Measurements from ENCODE around the gene OR4E2.
"Not testable (repeated sequence)": the region's sequence is repeated elsewhere in the genome, so short reads cannot be mapped to it uniquely, and the experiment has no call there.

The OR4E2 gene

GRCh38 chr14:21653331-21653885, at the start of gene OR4E2:
OR4E2 (plus strand) TSS chr14:21653835; CDS start chr14:21665083, 11,248 bp downstream.
- DNase-seq (ENCODE audit: low read depth), result no peak

DNA sequence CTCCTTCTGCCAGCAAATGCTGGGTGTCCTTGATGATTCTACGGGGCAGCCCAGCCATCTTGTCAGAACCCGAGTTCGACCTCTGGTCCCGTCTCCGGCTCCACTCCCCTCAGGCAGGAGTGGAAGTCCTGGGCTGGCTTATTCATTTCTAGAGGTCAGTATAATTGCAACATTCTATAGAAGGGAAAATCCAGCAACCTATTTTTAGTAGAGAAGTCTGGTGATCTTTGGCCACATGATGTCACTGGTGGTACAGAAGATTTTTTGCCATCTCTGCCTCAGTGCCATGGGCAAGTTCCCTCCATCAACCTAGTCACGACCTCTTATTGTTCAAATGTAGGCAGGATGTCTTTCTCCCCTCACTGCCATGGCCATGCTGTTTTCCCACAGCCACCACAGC, 41.3 kb upstream of the OR4E2 start:
- no peak for DNase-seq (ENCODE audit: low read depth)

GRCh38 chr14:21614240-21614639, 39.4 kb upstream of the OR4E2 start:
- no peak for DNase-seq (ENCODE audit: low read depth)

DNA sequence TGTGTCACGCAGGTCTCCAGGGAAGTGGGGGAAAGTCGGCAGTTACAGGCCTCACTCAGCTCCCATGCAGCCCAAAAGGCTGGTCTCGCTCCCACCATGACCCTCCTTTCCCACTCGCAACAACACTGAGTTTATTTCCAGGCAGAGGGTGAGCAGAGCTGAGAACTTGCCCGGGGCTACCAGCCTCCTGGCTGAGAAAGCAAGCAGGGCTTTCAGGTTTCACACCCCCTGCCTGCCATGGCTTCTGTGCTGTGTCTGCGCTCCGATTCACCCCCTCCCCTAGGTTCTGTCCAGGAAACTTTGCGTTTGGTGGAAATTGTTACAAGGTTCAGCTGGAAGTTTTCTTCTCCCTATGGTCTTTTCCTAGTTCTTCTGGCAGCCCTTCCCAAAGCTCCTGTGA, 36.0 kb upstream of the OR4E2 start:
- no peak for DNase-seq (ENCODE audit: low read depth)

GRCh38 chr14:21626491-21627230, 27.0 kb upstream of the OR4E2 start:
- DNase-seq (ENCODE audit: low read depth), result no peak

GRCh38 chr14:21630503-21630902, 23.1 kb upstream of the OR4E2 start:
- not testable (repeated sequence) for DNase-seq (ENCODE audit: low read depth)

DNA sequence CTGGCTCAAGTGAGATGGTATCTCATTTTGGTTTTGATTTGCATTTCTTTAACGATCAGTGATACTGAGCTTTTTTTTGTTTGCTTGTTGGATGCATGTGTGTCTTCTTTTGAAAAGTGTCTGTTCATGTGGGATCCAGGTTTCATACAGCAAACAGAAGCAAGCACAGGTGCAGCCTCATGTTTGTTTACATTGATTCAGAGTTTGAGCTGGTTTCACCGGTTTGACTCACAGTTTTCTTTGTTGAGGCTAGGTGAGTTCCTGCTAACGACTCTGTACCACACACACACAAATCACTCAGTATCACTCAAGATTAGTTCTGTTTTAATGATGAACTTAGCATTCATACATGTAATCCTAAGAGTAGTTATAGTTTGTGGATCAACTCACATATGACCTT, 22.6 kb upstream of the OR4E2 start:
- DNase-seq (ENCODE audit: low read depth), result no peak

DNA sequence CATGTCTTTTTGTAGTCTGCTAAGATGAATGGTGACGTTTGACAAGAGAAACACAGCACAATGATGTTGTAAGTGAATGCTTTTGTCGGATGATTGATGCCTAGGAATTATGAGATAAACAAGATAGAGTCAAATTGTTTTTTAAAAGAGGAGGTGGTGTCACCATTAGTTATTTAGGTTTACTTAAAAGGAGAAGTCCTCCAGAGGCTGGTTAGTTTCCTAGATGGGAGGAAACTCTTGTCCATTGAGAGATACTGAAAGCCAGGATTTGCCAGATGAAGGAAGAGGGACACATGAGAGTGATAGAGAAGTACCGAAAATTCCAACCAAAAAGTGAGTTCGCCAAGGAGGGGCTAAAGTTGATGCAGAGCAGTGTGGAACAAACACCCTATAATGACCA, 18.8 kb upstream of the OR4E2 start, which contains the start of gene OR10G2:
Gene OR10G2 (minus strand): TSS at position 101 of the 400 bp plus-strand sequence. CDS start 98 bp downstream, at position 3.
- no peak for DNase-seq (ENCODE audit: low read depth)

GRCh38 chr14:21642683-21643082, 11.0 kb upstream of the OR4E2 start:
- DNase-seq (ENCODE audit: low read depth), result no peak

- DNase-seq (ENCODE audit: low read depth), result no peak
These were observed 10.2 kb upstream of the OR4E2 start for GRCh38 chr14:21643407-21643806.

- no peak for DNase-seq (ENCODE audit: low read depth)
These were observed 6.3 kb upstream of the OR4E2 start for GRCh38 chr14:21647380-21647779.

DNA sequence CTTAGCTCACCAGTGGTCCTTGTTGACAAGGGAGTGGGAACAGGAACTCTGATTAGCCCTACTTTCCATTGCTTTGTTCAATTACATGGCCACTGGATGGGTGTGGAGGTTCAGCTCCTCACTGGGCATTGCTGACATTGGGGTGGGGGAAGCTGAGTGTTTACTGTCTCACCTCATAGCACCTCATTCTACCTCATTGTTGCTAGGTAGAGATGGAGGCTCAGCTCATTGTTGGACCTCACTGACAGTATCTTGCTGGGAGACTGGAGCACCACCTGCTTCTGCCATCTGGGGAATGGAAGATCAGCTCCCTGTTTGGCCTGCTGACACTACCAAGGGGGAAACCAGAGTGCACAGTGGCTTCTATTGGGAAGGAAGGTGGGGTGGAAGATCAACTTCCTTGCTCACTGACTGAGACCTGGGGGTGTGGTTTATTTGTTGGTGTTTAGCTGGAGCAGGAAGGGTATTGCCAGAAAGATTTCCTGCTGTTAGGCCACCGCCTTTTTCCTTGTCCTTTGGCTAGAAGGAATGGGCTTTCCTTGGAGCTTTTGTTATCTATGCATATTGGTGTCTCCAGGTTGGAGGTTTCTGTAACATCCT, 1.3 kb upstream of the OR4E2 start:
- no peak for DNase-seq (ENCODE audit: low read depth)

DNA sequence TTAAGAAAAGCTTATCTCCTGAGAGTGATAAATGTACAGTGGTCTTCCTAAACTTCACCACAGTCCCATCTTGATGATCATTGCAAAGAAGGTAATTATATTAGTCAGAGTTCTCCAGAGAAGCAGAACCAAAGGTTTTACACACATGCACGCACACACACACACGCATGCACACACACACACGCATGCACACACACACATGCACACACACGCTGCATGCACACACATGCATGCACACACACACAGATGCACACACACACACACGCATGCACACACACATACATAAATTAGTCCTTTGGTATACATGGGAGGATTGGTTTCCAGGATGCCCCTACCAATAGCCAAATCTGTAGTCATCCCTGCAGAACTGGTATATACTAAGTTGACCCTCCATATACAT, 580 bp downstream of the OR4E2 start:
- DNase-seq (ENCODE audit: low read depth), result no peak

DNA sequence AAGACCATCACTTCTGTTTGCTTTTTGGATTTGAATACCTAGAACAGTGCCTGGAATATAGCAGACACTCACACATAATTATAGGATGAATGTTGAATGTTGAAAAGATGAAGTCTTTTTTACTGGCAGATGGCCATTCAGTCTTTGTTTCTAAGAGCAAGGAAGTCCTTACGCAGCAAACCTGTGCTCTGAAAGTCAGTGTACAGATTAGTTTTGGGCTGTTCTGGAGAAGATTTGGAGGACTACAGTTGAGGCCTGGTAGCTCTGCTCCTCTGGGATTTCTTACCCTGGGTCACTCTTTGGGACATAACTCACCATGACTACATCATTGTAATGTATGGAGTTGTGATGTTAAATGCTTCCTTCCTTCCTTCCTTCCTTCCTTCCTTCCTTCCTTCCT, 3.3 kb downstream of the OR4E2 start:
- no peak for DNase-seq (ENCODE audit: low read depth)

DNA sequence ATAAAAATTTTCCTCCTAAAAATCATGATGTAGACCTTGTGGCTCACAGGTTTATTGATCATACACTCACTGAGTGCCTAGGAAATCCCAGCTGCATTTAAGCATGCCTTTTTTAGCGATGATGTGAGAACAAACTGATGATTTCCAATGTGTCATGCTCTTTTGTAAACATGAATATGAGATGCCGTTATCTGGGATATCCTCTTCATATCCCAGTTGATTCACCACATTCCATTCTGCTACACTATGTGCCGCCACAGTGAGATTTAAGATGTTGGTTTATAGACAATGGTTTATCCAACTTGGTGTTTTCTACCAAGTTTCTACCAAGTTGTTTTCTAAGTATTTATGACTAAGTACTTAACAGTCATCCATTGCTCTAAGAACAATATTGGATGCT, 14.7 kb downstream of the OR4E2 start:
- no peak for DNase-seq (ENCODE audit: low read depth)

DNA sequence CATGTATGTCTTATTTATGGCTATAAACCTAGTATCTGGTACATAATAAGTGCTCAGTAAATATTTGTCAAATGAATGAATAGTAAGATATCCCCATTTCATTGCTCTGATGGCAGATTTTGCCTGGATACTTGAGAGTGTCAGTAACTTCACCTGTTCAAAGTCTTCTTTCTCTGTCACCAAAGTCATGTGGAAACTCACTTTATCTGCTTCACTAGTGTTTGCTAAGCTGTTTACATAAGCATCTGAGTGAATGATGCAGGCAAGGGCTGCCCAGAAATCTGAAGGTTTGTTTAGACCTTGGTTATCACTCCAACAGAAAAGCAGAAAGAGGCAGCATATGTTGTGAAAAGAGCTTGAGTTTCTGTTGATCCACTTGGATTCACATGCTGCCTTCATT, 15.6 kb downstream of the OR4E2 start:
- no peak for DNase-seq (ENCODE audit: low read depth)

DNA sequence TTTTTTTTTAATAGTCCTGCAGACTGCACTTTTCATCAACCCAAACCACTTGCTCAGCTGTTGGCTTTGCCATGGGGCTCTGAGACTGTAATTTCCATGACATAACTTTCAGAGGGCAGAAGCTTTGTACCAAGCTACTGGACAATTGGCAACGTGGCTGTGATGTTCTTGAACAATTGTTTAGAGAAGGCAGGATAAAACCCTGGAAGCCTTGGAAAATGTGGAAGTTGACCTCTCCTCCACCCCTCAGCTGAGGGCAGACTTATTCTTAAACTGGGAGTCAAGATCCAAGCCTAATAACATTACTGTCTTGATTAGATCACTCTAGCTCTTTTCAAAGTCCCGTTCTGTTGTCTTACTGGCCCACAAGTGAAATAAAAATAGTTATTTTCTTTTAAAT, 17.7 kb downstream of the OR4E2 start:
- no peak for DNase-seq (ENCODE audit: low read depth)

GRCh38 chr14:21672116-21672515, 18.5 kb downstream of the OR4E2 start:
- DNase-seq (ENCODE audit: low read depth), result no peak

GRCh38 chr14:21673718-21674117, 20.1 kb downstream of the OR4E2 start, which contains the start of gene OR4E1:
OR4E1 (minus strand) TSS chr14:21673818; CDS start chr14:21670935, 2,883 bp downstream.
- no peak for DNase-seq (ENCODE audit: low read depth)

DNA sequence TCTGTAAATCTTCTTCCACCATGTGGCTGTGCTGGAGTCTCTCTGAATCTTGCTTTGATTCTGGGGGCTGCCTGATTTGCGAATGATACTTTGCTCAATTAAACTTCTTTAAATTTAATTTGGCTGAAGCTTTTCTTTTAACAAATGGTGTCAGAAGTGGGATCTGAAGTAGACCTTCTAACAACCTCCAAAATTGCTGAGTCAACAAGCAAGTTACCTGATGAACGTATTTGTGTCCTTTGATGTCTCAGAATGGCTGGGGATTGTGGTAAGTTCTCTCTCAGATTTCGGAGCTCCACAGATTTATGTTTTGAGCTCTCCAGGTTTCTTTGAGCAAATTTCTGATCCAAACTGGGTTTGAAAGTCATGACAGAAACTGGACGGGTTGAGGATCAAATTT, 21.9 kb downstream of the OR4E2 start:
- DNase-seq (ENCODE audit: low read depth), result no peak

GRCh38 chr14:21680072-21680471, 26.4 kb downstream of the OR4E2 start:
- DNase-seq (ENCODE audit: low read depth), result no peak

GRCh38 chr14:21686468-21686867, 32.8 kb downstream of the OR4E2 start:
- no peak for DNase-seq (ENCODE audit: low read depth)

- DNase-seq (ENCODE audit: low read depth), result no peak
These were observed 40.8 kb downstream of the OR4E2 start for GRCh38 chr14:21694425-21694824.
